HTERT RPE-1 (cell line): ENCODE data around the gene ZNF48.

Source experiments
- in situ Hi-C: fragments of 300-500 bp; cut with MboI; formaldehyde crosslinking; loops from 4 replicates; pipeline ENCODE4 v1.14.3; 2020; ENCODE audit warnings: low sequenced_read_pairs

Gene ZNF48

DNA sequence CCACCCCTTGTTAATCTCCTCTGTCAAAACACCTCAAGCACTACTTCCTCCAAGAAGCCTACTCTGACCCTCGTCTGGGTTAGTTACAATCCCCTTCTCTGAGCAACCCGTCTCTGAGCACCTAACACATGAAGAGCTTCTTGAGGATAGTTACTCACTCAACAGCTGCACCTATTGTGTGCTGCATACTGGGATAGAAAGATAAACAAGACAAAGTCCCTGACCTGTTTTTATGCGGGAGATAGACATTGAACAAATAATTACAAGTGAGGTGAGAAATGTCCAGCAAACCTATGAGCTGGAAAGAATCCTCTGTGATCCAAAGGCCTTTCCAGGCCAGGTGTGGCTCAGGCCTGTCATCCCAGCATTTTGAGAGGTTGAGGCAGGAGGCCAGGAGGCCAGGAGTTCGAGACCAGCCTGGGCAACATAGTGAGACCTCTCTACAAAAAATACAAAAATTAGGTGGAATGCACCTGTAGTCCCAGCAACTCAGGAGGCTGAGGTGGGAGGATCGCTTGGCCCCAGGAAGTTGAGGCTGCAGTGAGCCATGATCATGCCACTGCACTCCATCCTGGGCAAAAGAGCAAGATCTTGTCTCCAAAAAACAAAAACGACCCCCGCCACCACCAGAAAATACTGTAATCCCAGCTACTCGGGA is 6.7 kb downstream of the ZNF48 start:
- in situ Hi-C loops = no loop called here

DNA sequence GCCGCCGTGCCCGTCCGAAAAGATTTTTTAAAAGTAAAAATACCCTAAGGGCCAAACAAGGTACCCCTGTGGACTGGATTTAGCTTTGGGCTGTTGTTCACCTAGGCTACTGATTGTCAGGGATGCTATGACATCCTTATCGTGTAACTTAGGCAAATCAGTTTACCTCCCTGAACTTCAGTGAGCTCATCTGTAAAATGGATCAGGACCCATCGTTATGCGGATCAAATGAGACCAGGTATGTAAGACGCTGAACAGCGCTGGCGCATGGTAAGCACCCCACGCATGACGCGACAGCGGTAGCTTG is 11.5 kb downstream of the ZNF48 start:
- in situ Hi-C loops = no loop called here

DNA sequence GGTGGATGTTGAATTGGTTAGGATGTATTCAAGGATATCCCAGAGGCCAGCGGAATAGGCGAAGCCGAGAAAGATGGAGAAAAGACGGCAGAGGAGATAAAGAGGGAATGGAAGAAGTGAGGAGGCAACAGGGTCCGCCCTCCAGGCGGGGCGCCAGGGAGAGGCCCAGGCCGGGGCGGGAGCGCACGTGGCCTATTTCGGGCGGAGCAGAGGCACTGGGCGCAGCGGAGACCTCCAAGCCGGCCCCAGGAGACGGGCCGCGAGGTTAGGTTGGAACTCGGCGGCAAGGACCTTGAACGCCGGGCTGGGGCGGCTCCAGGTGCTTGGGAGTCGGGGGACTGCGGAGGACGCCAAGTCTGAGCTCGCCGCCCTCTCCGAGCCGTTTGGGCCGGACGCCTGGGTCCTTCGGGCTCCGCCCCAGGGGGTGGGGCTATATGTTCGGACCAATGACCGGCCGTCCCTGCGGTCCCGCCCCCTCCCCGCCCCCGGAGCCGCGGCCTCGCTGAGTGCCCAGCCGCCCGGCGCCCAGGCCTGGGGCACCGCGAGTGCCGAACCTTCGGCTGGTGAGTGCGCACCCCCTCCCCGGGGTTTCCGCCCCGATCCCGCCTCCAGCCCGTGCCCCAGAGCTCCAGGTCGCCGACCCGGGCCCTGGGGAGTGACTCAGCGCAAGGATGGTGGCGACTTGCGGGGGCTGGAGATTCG is 12.0 kb downstream of the ZNF48 start, which contains the start of gene ZNF771:
Gene ZNF771, plus strand, starts transcription at position 505 of the 702 bp plus-strand sequence. CDS start 448 bp downstream, outside the sequence.
- in situ Hi-C loops = no loop called here

DNA sequence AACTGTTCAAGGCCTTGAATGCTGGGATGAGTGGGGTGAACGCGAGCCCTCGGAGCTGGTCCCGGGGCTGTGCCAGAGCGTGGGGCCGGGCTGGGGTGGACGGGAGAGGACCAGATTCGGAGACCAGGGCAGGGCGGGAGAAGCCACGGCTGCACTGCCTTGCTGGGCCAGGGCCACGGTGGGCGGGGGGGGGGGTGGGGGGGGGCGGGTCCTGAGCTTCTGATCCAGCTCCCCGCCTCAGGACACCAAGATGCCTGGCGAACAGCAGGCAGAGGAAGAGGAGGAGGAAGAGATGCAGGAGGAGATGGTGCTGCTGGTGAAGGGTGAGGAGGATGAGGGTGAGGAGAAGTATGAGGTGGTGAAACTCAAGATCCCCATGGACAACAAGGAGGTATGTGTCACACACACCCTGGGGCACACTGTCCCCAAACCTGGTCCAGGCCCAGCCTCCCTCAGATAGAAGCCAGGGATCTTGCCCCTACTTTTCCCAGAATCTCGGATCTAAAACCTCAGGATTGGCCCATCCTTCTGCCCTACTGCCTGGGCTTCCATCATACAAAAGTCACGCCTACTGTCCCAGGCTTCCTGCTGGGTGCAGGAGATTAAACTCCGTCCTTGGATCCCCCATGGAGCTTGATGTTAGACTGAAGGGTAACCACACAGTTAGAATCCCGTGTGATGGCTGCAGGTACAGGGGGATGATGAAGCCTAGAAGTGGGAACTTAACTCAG is 12.7 kb downstream of the ZNF48 start:
- in situ Hi-C loops = no loop called here

DNA sequence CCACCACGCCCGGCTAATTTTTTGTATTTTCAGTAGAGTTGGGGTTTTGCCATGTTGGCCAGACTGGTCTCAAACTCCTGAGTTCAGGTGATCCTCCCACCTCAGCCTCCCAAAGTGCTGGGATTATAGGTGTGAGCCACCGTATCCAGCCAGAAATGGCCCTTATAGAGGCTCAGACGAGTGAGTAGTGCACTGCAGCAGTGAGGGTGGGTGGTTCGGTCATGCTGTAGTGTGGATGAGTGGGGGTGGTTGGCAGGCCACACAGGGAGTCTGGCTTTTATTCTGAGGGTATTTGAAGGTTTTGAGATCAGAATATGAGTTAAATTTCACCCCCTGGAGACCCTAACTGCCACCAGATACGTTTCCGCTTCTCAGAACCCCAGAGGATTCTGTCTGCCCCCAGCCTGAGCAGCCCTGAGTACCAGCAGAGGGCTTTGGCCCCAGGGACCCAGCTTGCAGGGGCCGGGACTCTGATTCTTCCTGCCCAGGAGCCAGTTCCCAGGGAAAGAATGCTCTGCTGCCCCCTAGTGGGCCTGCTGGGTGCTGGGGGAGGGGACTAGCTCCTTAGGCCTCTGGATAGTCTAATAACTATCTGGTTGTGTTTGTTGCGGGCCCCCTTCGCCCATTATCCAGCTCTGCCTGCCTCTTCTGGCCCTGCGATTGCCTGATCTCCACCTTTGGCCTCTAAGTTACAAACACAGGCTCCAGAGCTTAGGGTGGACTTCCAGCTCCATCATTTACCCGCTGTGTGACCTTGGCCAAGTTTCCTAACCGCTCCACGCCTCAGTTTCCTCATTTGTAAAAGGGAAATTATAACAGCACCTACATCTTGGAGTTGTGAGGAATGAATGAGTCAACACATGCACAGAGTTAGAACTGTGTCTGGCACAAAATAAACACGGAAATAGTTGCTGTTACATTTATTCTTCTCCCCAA is 14.2 kb downstream of the ZNF48 start:
- in situ Hi-C loops = no loop called here

DNA sequence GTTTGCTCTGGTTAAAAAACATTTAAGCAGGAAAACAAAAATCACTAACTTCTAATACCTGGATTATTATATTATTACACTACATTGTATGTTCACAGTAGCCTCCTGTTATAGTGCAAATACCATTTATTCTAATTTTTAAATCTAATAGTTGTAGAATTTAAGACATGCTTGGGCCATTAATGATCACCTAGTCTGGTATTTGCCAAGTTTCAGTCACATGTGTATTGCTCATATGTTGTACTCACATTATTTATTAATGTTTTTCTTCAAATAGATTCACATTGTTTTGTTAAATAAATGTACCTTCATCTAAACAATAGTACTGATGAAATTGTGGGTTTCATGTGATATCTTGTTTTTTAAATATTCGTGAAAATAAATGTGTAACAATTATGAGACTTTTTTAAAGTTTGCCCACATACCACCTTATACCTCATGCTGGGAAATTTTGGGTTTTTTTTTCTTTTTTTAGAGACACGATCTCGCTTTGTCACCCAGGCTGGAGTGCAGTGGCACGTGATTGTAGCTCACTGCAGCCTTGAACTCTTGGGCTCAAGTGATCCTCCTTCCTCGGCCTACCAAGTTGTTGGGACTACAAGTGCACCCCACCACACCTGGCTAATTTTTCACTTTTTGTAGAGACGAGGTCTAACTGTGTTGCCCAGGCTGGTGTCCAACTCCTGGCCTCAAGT is 18.0 kb downstream of the ZNF48 start:
- in situ Hi-C loops = no loop called here

DNA sequence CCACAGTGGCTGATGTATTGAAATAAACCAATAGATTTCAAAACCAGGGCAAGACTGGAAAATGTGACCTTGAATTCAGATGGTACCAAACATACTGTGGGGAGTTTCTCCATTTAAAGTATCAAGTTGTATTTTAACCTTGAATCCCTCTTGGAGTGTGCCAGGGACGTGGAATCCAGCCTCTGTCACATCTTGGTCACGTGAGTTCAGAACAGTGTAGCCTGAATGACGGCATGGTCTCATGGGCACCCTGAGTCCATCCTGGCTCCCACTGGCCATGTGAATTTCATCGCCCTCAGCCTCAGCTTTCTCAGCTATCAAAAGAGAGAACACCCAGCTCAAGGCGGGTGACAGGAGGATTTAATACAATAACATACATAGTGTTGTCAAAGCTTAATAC is 18.9 kb downstream of the ZNF48 start:
- in situ Hi-C loops = no loop called here

DNA sequence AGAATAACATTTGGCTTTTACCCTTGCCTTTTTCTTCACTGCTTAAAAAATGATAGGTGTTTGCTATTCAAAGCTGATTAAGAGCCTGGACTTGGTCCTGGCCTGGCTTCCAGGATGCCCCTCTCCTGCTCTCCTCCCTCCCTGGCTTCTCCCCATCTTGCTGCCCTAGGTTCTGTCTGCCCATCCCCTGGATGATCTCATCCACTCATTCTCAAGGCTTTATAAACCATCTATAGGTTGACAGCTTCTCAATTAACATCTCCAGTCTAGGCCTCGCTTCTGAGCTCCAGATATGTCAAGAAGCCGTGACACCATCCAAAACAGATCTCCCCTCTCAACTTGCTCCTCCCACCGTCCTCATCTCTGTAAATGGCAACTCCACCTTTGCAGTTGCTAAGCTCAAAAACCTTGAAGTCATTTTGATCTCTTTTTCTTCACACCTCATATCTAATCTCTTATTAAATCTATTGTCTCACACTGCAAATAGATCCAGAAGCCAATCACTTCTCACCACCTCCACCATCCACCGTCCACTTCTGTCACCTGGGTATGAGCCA is 20.9 kb downstream of the ZNF48 start:
- in situ Hi-C loops = no loop called here

DNA sequence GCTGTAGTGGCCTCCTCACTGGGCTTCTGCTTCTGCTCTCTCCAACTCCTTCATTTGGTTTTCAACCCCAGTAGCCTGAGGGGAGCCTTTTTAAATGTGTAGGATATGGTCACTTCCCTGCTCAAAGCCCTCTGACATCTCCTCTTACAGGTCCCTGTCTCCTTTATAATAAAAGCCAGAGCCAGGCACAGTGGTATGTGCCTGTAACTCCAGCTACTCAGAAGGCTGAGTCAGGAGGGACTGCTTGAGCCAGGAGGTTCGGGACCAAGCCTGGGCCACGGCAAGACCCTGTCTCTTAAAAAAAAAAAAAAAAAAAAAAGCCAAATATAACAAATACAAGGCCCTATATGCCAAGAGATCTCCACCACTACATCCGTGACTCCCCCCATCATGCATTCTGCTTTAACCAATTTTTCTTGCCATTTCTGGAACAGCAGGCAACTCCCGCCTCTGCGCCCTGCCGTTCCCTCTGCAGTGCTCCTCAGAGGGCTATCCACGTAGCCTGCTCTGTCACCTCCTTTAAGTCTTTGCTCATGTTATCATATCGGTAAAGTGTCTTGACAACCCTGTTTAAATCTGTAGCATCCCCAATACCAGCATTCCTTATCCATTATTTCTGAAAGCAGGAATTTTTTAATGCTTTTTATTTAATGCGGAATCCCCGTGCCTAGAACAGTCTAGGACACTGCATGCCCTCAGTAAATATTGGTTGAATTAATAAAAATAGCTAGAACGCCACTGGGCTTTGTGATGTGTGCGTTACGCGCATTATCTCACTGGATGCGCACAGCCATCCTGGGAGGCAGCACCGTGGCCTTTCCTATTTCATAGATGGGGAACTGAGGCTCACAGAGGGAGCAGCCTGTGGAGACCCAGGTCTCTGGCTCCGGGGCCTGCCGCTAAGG is 21.7 kb downstream of the ZNF48 start:
- in situ Hi-C loops = no loop called here

DNA sequence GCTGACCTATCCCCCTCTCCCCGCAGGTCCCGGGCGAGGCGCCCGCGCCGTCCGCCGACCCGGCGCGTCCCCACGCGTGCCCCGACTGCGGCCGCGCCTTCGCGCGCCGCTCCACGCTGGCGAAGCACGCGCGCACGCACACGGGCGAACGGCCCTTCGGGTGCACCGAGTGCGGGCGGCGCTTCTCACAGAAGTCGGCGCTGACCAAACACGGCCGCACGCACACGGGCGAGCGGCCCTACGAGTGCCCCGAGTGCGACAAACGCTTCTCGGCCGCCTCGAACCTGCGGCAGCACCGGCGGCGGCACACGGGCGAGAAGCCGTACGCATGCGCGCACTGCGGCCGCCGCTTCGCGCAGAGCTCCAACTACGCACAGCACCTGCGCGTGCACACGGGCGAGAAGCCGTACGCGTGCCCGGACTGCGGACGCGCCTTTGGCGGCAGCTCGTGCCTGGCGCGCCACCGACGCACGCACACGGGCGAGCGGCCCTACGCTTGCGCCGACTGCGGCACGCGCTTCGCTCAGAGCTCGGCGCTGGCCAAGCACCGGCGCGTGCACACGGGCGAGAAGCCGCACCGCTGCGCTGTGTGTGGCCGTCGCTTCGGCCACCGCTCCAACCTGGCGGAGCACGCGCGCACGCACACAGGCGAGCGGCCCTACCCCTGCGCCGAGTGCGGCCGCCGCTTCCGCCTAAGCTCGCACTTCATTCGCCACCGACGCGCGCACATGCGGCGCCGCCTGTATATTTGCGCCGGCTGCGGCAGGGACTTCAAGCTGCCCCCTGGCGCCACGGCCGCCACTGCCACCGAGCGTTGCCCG is 22.5 kb downstream of the ZNF48 start:
- in situ Hi-C loops = no loop called here

DNA sequence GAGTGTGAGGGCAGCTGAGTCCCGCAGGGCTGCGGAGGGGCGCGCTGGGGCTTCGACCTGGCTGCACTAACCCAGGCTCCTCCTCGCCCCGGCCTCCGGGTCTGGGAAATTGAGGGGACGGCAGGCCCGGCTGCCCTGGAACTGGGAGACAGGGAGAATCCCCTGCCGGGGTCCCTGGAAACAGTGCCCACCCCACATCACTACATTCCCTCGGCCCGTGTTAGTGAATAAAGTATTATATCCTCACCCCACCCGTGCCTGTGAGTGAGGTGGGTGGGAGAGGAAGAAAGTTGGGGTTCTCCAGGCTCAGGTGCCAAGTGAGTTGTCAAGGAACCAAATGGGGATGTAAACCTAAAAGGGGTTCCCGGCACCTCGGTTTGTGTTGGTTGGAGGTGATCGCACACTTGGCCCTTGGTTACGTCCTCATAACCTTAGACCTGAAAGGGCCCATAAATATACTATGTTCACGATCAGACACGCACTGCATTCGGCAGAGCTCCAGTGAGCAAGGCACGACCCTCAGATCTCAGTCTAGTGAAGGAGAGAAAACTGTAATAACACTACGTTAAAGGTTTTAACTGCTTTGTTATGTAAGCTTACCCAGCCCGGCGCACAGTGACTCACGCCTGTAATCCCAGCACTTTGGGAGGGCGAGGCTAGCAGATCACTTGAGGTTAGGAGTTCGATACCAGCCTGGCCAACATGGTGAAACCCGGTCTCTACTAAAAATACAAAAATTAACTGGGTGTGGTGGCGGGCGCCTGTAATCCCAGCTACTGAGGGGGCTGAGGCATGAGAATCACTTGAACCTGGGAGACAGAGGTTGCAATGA is 23.3 kb downstream of the ZNF48 start:
- in situ Hi-C loops = no loop called here

DNA sequence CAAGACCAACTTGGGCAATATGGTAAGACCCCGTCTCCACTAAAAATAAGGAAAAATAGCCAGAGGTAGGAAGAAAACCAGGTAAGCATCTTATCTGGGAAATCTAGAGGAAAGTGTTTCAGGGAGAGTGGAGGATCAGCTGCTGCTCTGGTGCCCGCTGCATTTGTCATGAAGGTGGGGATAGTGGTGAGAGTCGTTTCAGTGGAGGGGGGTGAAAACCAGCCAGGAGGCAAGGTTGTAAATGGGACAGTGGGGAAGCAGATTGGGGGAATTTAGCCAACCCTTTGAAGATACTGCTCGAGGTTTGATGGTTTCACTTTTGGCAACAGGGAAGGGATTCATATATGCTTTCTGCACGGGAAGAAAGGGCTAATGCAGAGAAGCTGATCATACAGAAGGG is 25.8 kb downstream of the ZNF48 start:
- in situ Hi-C loops = no loop called here

DNA sequence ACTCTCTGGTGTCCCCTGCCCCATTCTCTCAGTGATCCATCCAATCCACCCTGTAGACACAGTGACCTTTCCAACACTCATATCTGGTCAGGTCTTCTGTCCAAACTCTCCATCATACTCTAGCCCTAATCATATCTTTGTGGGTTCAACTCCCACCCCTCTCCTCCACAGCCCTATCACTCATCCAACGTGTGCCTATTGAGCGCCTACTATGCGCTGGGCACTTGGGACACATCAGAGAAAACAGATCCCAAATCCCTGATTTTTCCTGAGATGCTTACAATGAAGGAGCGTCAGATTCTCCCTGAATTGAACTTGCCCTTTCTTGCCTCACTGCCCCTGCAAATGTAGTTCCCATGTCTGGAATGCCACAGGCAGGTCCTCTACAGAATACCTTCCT is 32.8 kb downstream of the ZNF48 start:
- in situ Hi-C loops = loop anchor here (25.0 kb wide), 1 partner anchor 209 kb away; no protein-coding TSS in a partner anchor

DNA sequence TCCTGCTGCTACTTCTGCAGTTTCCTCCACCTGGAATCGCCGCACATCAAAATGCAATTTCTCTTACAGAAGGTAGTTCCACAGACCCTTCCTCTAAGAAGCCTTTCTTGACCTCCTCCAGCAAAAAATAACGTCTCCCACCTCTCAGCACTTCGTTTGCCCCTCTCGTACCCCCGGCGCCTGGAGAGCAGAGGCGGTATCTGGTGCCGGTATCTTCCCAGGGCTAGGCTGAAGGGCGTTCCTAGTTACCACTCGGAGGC is 34.1 kb downstream of the ZNF48 start:
- in situ Hi-C loops = loop anchor here (25.0 kb wide), 1 partner anchor 208 kb away; no protein-coding TSS in a partner anchor

DNA sequence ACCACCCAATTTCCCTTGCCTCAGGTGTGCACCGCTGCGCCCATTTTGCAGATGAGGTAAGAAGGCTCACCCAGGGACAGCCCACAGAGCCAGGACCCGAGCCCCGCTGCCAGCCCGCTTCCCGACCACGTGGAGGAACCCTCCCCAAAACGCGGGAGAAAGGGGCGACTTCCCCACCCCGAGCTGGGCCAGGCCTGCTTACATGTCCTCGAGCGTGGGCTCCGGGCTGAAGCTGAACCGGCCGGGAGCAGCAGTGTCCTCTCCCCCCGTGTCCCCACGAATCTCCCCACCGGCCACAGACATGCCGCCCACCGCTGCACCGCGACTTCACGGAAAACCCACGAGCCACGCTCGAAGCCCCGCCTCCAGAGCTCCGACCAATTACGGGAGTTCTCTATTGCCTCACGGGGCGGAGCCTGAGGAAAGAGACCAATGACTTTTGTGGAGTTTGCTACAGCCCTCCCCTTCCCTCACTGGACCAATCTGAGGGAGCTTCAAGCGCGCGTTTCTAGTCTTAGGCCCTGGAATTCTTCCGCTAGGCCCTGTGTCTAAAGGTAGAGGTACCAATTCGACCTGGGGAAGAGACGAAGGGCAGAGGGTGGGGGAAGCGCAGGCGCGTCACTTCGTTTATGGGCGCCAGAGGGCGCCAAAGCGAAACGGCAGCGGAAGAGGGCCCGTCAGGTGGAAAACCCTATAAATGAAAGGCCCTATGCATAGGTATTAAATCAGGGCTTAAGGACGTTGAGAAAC is 34.6 kb downstream of the ZNF48 start, which contains the start of gene DCTPP1:
Gene DCTPP1, minus strand, starts transcription at position 353 of the 750 bp plus-strand sequence. Its CDS starts 50 bp downstream, at position 303.
- in situ Hi-C loops = loop anchor here (25.0 kb wide), 1 partner anchor 207 kb away; no protein-coding TSS in a partner anchor

DNA sequence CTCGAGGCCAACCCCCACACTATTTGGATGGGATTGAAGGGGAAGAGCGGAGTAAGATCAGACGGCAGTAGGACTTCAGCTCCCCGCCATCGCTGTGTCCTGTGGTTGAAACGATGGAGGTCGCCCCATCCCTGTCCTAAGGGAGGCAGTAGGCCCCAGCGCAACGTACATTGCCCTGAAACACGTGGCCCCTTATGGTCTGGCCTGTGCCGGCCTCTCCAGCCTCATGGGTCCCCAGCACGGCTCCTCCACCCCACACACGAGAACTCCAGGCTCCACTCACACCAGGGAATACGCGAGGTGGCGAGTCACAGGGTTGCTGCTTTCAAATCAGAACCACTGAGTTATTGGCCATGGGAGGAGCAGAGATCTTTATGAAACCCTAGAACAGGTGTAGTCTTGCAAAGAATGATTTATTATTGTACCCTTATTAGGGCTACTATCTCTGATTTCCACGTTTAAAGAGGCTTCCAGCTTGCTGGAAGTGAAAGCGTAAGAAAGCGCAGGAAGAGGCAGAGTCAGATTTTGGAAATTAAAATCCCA is 35.3 kb downstream of the ZNF48 start:
- in situ Hi-C loops = loop anchor here (25.0 kb wide), 1 partner anchor 207 kb away; no protein-coding TSS in a partner anchor
